ENCODE results near the gene SLC25A1. TPM values are rescaled to one million over a fixed set of nuclear protein-coding genes. Genes with fewer than 3 reads are reported as not detected.

Gene SLC25A1
- polyA plus RNA-seq, 2 of the 4 experiments (the other 2 are of a cell fraction): 11.4 to 60.1 TPM

GRCh38 chr22:19139001-19139356, 39.6 kb downstream of the SLC25A1 start (continued):
- no peak for TF ChIP-seq CHD2 (IDR thresholded peaks at IDR 0.05; ENCODE audit: low read length, partially characterized antibody)

- Histone ChIP-seq H3K9me3 (no peaks in the 10 kb centered on the region), H3K27ac (no peak overlapping the region), H3K4me3 (no peak overlapping the region), H3K4me2 (no peak overlapping the region), H3K4me1 (peaks cover 3% of the 10 kb centered on the region; the same call in 2 of the 3 replicates)
- 84% methylated on average over 8 of the region's 15 CpGs for WGBS (ENCODE audit: missing lambda C conversion rate)
- ChIA-PET POLR2A (no interaction called here), CTCF (no interaction called here)
- TF ChIP-seq EP300 (IDR thresholded peaks at IDR 0.05) (no peak), CTCF (IDR thresholded peaks at IDR 0.05) (no peak), MAFK (IDR thresholded peaks at IDR 0.05; ENCODE audit: partially characterized antibody) (no peak), HES2 (IDR thresholded peaks at IDR 0.05) (no peak), CBX2 (IDR thresholded peaks at IDR 0.05; ENCODE audit: borderline replicate concordance, low read depth) (no peak), USF2 (IDR thresholded peaks at IDR 0.05) (no peak), JUN (IDR thresholded peaks at IDR 0.05) (no peak), RARB (CRISPR knock-in tag; IDR thresholded peaks at IDR 0.05) (no peak), KDM5A (IDR thresholded peaks at IDR 0.05) (no peak), EHMT2 (IDR thresholded peaks at IDR 0.05; ENCODE audit: low read depth) (no peak), FOSL2 (IDR thresholded peaks at IDR 0.05) (no peak), FOSL2 (CRISPR knock-in tag; IDR thresholded peaks at IDR 0.05) (no peak), SMC3 (IDR thresholded peaks at IDR 0.05) (no peak), CHD4 (IDR thresholded peaks at IDR 0.05; ENCODE audit: borderline replicate concordance) (no peak), TFCP2L1 (CRISPR knock-in tag; IDR thresholded peaks at IDR 0.05) (no peak), RCOR1 (IDR thresholded peaks at IDR 0.05; ENCODE audit: low read depth, low read length) (no peak), SREBF2 (IDR thresholded peaks at IDR 0.05) (no peak)
- DNase-seq (ENCODE audit: low read depth in 1 of 2, low spot score in 1 of 2) (no peak), FAIRE-seq (no peak), ATAC-seq (no peak)
Measured at GRCh38 chr22:19138217-19139000, 40.1 kb downstream of the SLC25A1 start.

- Histone ChIP-seq H3K4me3 (no peak overlapping the region), H3K4me1 (no peaks in the 10 kb centered on the region), H3K9me3 (no peaks in the 10 kb centered on the region), H3K4me2 (no peak overlapping the region), H3K27ac (no peak overlapping the region)
- ChIA-PET POLR2A (no interaction called here), CTCF (no interaction called here)
- WGBS (ENCODE audit: missing lambda C conversion rate): 87% methylated on average over 7 of the region's 11 CpGs
- DNase-seq (ENCODE audit: low read depth in 1 of 2, low spot score in 1 of 2): no peak
- FAIRE-seq: no peak
- ATAC-seq: no peak
- no peak for TF ChIP-seq PHF8 (IDR thresholded peaks at IDR 0.05; ENCODE audit: borderline replicate concordance, low read depth)
- TF ChIP-seq ELK1 (IDR thresholded peaks at IDR 0.05; ENCODE audit: low read depth, low read length): no peak
- TF ChIP-seq HEYL (CRISPR knock-in tag; IDR thresholded peaks at IDR 0.05): no peak
- no peak for TF ChIP-seq SREBF2 (IDR thresholded peaks at IDR 0.05)
- TF ChIP-seq KDM1A (IDR thresholded peaks at IDR 0.05; ENCODE audit: low read depth): no peak
- TF ChIP-seq CBX8 (IDR thresholded peaks at IDR 0.05): no peak
- no peak for TF ChIP-seq MAX (IDR thresholded peaks at IDR 0.05)
- TF ChIP-seq RNF2 (IDR thresholded peaks at IDR 0.05; ENCODE audit: borderline replicate concordance, low read depth): no peak
- TF ChIP-seq RARB (CRISPR knock-in tag; IDR thresholded peaks at IDR 0.05): no peak
- TF ChIP-seq PBX3 (IDR thresholded peaks at IDR 0.05): no peak
- no peak for TF ChIP-seq BHLHE40 (IDR thresholded peaks at IDR 0.05; ENCODE audit: low read depth, low read length)
- no peak for TF ChIP-seq JUNB (IDR thresholded peaks at IDR 0.05)
- TF ChIP-seq HMGXB4 (CRISPR knock-in tag; IDR thresholded peaks at IDR 0.05; ENCODE audit: borderline replicate concordance): no peak
Measured at GRCh38 chr22:19137384-19138216, 40.9 kb downstream of the SLC25A1 start.

All from A549 (cell line).